ENCODE results near the gene BOC. TPM values are rescaled to one million over a fixed set of nuclear protein-coding genes. Genes with fewer than 3 reads are reported as not detected.

The BOC gene
- total RNA-seq, 4 donors from 2014 or later, result 75.6 to 159 (median 105) TPM

- Histone ChIP-seq H3K27ac (no peak overlapping the region), H3K4me1 (peaks cover 72% of the 10 kb centered on the region), H3K4me3 (no peak overlapping the region), H3K36me3 (peaks cover 49% of the 10 kb centered on the region), H3K9me3 (no peaks in the 10 kb centered on the region), H3K27me3 (no peaks in the 10 kb centered on the region)
- WGBS, result 95% methylated on average over 3 of the region's 5 CpGs
- DNase-seq (ENCODE audit: low spot score in 2 of 2), result peak in 1 of 2 donors; percentile 49
- TF ChIP-seq CTCF (IDR thresholded peaks at IDR 0.05), result no peak
Observed at GRCh38 chr3:113268311-113268710, 57.0 kb downstream of the BOC start.

GRCh38 chr3:113268942-113269341 is 57.6 kb downstream of the BOC start:
- Histone ChIP-seq H3K4me3 (no peak overlapping the region), H3K36me3 (peaks cover 55% of the 10 kb centered on the region), H3K9me3 (no peaks in the 10 kb centered on the region), H3K4me1 (peaks cover 66% of the 10 kb centered on the region), H3K27me3 (no peaks in the 10 kb centered on the region), H3K27ac (peak overlapping the region; percentile 41)
- peak in 1 of 2 donors; percentile 43 for DNase-seq (ENCODE audit: low spot score in 2 of 2)
- TF ChIP-seq CTCF (IDR thresholded peaks at IDR 0.05) (no peak), POLR2AphosphoS5 (IDR thresholded peaks at IDR 0.05) (no peak), EP300 (IDR thresholded peaks at IDR 0.05) (no peak), POLR2A (IDR thresholded peaks at IDR 0.05) (no peak)
- 83% methylated on average over 2 of the region's 2 CpGs for WGBS

- peak overlapping the region; percentile 41 for H3K27ac ChIP-seq
Observed at GRCh38 chr3:113269661-113270060, 58.3 kb downstream of the BOC start.

GRCh38 chr3:113270068-113270467 is 58.7 kb downstream of the BOC start:
- 43% methylated on average over 2 of the region's 2 CpGs for WGBS
- TF ChIP-seq EP300 (IDR thresholded peaks at IDR 0.05) (no peak), CTCF (IDR thresholded peaks at IDR 0.05) (no peak), POLR2AphosphoS5 (IDR thresholded peaks at IDR 0.05) (no peak), POLR2A (IDR thresholded peaks at IDR 0.05) (no peak)
- DNase-seq (ENCODE audit: low spot score in 2 of 2), result no peak
- Histone ChIP-seq H3K9me3 (no peaks in the 10 kb centered on the region), H3K27me3 (no peaks in the 10 kb centered on the region), H3K4me3 (no peak overlapping the region), H3K27ac (peak overlapping the region; percentile 41), H3K4me1 (peaks cover 55% of the 10 kb centered on the region), H3K36me3 (peaks cover 67% of the 10 kb centered on the region)

More at GRCh38 chr3:113269661-113270060, 58.3 kb downstream of the BOC start:
- H3K4me3 ChIP-seq, result no peak overlapping the region
- TF ChIP-seq CTCF (IDR thresholded peaks at IDR 0.05) (no peak), POLR2A (IDR thresholded peaks at IDR 0.05) (no peak), EP300 (IDR thresholded peaks at IDR 0.05) (no peak), POLR2AphosphoS5 (IDR thresholded peaks at IDR 0.05) (no peak)
- H3K27me3 ChIP-seq, result no peaks in the 10 kb centered on the region
- peaks cover 63% of the 10 kb centered on the region for H3K36me3 ChIP-seq
- 76% methylated on average over 2 of the region's 3 CpGs for WGBS
- DNase-seq (ENCODE audit: low spot score in 2 of 2), result no peak
- H3K9me3 ChIP-seq, result no peaks in the 10 kb centered on the region
- H3K4me1 ChIP-seq, result peaks cover 58% of the 10 kb centered on the region

- peaks cover 73% of the 10 kb centered on the region for H3K36me3 ChIP-seq
- 72% methylated on average over 8 of the region's 9 CpGs for WGBS
- peak overlapping the region; percentile 20 for H3K27ac ChIP-seq
Observed at GRCh38 chr3:113270786-113271185, 59.4 kb downstream of the BOC start.

GRCh38 chr3:113271189-113271588 is 59.8 kb downstream of the BOC start:
- no peak for DNase-seq (ENCODE audit: low spot score in 2 of 2)
- Histone ChIP-seq H3K9me3 (no peaks in the 10 kb centered on the region), H3K36me3 (peaks cover 77% of the 10 kb centered on the region), H3K27ac (peak overlapping the region; percentile 20), H3K27me3 (no peaks in the 10 kb centered on the region), H3K4me3 (no peak overlapping the region), H3K4me1 (peaks cover 55% of the 10 kb centered on the region)
- whole genome bisulfite sequencing, result 59% methylated on average over 9 of the region's 9 CpGs
- TF ChIP-seq POLR2AphosphoS5 (IDR thresholded peaks at IDR 0.05), result no peak
- TF ChIP-seq CTCF (IDR thresholded peaks at IDR 0.05), result no peak
- TF ChIP-seq POLR2A (IDR thresholded peaks at IDR 0.05), result no peak
- no peak for TF ChIP-seq EP300 (IDR thresholded peaks at IDR 0.05)

More at GRCh38 chr3:113270786-113271185, 59.4 kb downstream of the BOC start:
- TF ChIP-seq POLR2A (IDR thresholded peaks at IDR 0.05) (no peak), POLR2AphosphoS5 (IDR thresholded peaks at IDR 0.05) (no peak)
- Histone ChIP-seq H3K4me3 (no peak overlapping the region), H3K9me3 (no peaks in the 10 kb centered on the region), H3K4me1 (peaks cover 55% of the 10 kb centered on the region), H3K27me3 (no peaks in the 10 kb centered on the region)
- no peak for DNase-seq (ENCODE audit: low spot score in 2 of 2)
